NCI-H2227 (cell line): ENCODE data around the gene PRDM16.

Source experiments
- DNase-seq: peaks from one replicate; lab custom pipeline; 2025; ENCODE audit not compliant: unreplicated experiment; lab: John Stamatoyannopoulos, UW

Gene PRDM16

DNA sequence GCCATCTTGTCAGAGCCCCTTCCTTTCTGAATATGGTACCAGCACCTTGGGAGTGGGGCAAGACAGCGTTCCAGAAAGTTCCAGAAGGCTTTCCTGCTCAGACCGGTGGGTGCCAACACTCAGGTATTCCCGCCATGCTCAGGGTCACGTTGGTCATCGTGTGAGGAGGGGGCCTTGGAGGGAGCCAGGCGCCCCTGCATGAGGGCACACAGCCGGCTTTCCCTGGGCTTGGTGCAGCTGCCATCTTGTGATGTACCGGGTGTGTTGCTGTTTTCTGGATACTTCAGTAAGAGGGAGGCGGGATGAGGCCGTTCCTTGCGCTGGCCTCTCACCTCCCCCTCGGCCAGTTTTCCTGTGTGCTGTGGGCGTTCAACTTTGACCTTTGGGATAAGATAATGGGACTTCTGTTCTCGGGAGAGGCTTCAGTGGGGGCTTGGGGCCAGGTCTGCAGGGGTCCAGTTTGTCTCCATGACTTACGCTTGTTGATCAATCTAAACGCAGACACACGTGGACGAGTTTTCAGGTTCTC, 69.7 kb downstream of the PRDM16 start:
- DNase-seq = no peak

DNA sequence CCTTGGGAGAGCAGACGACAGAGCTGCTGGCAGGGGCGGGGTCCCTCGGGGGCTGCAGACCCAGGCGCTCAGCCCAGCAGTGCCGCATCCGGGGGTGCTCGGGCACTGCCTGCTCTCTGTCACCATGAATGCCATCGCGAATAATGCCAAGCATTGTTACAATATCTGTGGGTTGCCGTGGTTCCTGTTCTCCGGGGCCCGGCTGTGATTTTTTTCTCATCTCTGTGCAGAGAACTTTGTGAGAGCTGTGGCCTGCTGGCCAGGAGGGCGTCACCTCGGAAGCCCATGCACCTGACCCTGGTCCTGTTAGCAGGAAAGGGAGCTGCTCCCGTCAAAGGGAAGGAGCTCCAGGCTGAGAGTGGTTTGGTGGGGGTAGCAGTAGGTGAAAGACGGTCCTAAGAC, 70.4 kb downstream of the PRDM16 start:
- DNase-seq = no peak

DNA sequence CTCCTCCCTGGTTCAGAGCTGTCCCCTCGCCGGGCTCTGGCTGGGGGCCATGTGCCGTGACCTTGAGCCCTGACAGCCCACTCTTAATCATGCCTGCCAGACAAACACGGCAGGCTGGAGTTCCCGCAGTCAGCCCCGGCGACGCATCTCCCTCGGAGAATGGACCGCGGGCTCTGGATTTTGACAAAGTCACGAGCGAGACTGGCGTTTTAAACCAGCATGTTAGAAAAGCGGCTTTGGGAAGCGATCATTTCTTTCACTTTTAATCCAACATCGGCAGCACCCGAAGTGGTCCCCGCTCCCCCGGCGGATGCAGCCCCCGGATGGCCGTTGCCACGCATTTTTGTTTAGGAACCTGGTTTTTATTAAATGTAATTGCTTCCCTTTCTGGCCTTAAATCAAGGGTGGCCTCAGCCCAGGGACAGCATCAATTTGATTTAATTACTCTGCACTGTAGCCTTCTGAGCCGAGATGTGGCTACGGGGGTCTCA, 70.9 kb downstream of the PRDM16 start:
- no peak for DNase-seq

DNA sequence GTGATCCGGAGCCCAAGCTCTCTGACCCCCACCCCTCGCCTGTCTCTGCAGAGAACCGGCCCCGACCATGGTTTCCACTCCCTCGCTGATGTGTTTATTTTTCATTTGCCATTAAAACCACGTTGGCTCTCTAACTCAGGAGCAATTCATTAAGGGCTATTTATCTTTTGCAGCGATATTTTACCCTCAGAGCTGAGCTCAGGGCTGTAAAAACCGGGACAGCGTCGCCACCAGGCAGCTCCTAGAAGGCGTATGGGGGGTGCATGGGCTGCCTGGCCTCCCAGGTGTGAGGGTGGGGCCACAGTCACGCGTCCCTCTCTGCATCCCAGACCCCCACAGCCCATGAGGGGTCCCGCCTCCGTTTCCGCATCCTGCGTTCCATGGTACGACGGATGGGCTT, 71.4 kb downstream of the PRDM16 start:
- no peak for DNase-seq

DNA sequence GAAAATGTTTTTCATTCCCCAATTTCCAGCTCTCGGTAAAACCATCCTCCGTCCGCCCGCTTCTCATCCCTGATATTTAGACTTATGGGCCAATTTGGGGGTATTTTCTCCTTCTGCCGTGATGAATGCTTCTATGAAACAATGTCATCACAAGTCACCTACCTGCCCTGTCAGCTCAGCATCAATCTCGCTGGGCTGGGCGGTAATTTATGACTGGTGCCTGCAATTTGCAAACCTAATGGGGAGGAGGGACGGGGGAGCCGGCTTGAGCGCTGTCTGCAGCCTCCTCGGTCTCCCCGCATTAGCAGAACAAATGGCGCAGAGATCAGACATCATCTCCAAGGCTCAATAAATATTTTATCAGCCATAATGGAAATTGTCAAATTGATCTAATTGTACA, 72.1 kb downstream of the PRDM16 start:
- no peak for DNase-seq

DNA sequence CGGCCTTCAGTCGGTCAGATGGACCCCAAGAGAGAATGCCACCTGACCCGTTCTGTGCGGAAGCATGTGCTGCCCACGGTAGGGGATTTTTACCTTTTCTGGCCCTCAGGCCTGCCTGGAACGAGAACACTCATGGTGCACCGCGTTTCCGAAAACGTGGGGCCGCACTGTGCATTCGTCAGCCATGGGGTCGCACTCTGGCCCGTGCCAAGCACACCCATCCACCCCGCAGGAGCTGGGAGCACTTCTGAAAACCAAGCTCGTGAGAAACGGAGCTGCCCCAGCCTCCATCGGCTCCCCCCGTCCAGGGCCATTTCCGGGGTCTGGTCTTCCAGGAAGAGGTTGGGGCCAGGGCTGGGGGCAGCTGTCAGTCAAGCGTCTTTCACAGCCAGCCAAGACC, 72.8 kb downstream of the PRDM16 start:
- no peak for DNase-seq

DNA sequence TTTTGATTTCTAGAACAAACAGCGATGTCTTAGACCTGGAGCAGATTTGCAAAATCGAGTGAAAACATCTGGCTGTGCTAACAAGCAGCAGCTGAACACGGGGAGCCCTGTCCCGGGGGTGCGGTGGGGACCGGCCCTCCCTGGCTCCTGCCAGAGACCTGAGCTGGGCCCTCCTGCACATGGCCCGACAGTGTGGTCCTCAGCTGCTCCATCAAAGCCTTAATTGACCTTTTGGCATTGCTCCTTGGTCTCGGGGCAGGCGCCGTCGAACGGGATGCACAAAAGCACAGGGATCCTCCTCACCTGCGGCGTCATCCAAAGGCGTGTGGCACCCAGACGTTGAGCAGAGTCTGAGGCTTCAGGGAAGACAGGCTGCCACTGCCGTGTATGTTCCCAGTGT, 73.2 kb downstream of the PRDM16 start:
- no peak for DNase-seq

DNA sequence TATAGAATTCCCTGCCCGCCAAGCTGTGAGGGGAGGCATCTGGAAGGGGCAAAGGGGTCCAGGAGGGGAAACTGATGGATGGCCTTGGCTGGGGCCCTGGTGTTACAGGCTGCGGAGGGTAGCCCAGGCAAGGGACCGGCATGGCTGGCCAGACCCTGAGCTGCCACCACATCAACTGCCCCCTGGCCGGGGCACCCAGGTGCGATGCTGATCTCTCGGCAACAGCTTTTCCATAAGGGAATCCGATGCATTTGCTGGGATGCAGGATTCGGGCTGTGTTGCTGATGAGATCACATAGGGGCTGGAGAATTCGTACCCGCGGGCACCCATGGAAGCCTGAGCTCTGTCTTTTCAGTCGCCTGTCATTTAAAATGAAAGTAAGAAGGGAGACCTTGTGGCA, 73.7 kb downstream of the PRDM16 start:
- DNase-seq = no peak

DNA sequence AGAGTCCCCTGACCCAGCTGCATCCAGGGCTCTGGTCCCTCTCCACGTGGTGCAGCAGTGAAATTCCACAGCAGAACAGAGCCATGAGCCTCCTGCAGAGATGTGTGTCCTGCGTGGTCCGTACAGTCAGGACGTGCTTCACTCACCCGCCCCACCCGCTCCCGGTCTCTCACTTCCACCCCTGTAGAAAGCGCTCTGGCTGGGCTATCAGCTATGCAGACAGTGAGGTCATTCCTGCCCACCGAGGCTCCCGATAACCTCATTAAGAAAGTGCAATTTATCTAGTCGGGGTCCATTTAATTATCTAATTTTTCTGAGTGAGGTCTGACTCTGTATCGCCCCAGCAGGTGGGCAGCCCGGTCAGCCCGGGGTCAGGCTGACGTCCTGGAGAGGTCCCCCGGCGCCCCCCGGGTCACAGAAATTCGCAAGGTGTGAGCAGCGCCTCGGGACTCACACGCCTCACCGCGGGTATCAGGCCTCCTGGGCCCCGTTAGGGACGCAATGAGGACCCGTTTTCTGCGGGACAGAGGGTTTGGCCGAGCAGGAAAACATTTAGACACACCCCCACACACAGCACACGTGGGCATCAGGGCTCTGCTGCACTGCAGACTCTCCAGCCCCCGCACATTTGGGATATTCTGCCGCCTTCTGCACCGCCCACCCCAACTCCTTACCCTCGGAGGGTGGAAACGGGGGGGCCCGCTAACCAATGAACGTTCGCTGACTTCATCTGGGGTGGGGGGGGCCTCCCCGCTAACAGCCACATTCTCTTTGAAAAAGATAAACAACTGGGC, 76.7 kb downstream of the PRDM16 start:
- DNase-seq = no peak

DNA sequence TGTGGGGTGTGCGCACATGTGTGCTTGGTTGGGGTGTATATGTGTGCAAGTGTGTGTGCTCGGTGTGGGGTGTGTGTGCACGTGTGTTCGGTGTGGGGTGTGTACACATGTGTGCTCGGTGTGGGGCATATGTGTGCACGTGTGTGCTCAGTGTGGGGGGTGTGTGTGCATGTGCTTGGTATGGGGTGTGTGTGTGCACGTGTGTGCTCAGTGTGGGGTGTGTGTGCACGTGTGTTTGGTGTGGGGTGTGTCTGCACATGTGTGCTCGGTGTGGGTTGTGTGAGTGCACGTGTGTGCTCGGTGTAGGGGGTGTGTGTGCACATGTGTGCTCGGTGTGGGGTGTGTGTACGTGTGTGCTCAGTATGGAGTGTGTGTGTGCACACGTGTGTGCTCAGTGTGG, 77.5 kb downstream of the PRDM16 start:
- no peak for DNase-seq

DNA sequence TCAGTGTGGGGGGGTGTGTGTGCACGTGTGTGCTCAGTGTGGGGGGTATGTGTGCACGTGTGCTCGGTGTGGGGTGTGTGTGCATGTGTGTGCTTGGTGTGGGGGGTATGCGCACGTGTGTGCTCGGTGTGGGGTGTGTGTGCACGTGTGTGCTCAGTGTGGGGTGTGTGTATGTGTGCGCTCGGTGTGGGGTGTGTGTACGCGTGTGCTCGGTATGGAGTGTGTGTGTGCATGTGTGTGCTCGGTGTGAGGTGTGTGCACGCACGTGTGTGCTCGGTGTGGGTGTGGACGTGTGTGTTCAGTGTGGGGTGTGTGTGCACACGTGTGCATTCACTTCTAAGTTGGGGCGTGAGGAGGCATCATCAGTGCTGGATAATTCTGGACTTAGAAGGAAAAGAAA, 77.9 kb downstream of the PRDM16 start:
- DNase-seq = no peak

DNA sequence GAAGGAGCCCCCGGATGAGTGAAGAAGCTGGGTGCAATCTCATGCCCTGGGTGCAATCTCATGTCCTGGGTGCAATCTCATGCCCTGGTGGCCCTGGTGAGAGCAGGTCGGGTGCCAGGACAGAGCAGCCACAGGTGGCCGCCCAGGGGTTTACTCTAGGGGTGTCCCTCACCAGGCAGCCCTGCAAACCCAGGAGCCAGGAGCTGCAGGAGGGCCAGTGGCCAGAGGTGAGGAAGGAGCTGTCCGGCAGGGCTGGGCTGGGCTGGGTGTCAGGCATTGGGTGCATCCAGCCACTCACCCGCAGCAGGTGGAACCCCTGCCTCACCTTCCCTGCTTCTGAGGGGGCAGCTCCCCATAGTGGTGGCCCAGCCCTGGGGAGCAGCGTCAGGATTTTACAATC, 79.2 kb downstream of the PRDM16 start:
- no peak for DNase-seq

DNA sequence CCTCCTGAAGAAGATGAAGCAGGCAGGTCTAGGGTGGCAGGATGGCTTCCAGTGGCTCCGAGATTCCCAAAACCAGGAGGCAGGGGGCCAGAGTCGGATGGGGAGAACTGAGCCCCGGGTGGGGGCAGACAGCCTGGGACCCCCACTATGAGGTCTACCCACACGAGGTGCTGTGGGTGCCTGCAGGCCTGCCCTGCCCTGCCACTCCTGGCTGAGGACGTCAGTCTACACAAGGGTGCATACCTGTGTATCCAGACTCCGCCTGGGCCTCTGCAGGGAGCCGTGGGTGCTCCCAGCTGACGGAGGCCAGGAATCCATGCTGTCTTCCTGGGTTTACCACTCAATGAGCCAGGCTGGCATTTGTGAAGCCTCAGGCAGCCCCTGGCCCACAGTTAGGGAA, 80.3 kb downstream of the PRDM16 start:
- no peak for DNase-seq

DNA sequence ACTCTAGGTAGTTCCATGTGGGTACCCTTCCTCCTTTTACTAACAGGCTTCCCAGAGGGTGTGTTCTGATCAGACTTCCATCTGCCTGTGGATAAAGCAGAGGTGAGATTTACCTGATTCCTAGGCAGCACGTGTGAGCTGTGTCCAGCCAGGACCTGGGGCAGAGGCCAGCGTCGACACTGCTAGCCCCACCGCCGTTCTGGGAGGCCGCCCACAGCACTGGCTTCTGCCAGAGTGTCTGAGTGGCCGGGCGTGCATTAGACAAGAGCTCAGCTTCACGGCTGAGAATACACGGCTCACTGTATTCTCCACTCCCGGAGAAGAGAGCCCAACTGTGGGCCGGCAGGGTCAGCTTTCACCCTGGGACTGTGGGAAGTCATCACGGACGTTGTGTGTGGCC, 82.5 kb downstream of the PRDM16 start:
- no peak for DNase-seq

DNA sequence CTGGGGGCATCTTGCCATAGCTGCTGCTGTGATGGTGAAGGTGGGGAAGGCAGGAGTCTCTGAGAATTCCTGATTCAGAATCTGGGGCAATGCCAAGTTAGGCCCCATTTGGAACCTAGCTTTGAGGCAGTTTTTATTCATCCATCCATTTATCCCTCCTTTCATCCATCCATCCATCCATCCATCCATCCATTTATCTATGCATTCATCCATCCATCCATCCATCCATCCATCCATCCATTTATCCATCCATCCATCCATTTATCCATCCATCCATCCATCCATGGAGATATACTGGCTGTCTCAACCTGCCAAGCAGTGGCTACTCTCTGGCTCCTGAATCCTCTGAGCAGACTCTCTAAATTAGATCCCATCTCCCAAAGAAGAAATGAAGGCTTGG, 83.1 kb downstream of the PRDM16 start:
- DNase-seq = no peak

DNA sequence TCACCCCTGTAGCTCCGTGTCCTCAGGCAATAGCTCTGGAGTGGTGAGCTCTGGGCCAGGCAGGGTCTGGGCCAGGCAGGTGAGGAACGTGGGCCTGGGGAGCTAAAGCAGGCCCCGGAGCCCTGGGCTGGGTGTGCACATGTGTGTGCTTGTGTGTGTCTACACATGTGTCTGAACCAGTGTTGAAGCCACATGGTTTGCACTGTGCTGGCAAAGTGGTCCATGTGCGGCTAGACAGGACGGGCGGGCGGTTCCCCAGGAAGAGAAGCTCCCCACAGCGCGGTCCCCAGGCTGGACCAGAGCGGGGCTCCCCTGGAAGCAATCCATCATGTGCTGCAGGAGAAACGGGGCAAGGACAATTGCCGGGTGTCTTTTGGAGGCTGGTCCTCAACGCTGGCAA, 84.2 kb downstream of the PRDM16 start:
- DNase-seq = no peak

DNA sequence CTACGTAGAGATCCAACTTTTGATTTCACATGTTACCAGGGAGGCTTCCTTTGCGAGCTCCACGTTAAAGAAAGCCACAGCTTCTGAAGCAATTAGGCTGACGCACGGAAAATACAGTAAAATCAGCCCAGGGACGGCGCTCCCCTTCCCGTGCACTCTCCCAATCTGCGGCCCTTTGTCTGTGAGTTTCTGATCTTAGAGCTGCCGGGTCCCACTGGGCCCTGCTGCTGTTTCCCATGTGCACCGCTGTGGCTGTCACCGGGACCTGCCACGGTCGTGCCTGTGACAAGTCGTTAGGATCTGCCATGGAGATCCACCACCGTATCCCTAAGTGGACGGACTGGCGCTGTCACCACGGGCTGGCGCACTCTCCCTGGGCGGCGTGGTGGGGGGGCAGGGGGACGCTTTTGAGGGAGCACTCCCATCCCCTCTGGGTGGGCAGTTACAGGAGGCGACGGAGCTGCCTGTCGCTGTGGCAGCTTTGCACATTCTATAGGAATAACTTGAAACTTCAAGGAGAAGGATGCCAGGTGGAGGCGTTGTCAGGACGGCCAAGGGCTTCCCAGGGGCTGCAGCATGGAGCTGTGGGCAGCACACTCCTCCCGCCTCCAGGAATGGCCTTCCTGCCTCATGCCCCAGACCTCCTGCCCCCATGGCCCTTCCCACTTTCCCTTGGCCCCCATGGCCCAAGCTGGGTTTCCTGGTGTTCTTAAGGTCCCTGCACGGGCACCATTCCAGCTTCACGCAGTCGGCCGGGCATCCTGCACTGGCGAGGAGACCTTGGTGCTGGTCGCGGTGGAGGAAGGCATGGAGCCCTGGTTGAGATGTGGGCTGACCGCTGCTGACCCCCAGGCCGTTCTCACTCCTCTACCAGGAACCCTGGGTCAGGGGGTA, 85.1 kb downstream of the PRDM16 start:
- DNase-seq = no peak

DNA sequence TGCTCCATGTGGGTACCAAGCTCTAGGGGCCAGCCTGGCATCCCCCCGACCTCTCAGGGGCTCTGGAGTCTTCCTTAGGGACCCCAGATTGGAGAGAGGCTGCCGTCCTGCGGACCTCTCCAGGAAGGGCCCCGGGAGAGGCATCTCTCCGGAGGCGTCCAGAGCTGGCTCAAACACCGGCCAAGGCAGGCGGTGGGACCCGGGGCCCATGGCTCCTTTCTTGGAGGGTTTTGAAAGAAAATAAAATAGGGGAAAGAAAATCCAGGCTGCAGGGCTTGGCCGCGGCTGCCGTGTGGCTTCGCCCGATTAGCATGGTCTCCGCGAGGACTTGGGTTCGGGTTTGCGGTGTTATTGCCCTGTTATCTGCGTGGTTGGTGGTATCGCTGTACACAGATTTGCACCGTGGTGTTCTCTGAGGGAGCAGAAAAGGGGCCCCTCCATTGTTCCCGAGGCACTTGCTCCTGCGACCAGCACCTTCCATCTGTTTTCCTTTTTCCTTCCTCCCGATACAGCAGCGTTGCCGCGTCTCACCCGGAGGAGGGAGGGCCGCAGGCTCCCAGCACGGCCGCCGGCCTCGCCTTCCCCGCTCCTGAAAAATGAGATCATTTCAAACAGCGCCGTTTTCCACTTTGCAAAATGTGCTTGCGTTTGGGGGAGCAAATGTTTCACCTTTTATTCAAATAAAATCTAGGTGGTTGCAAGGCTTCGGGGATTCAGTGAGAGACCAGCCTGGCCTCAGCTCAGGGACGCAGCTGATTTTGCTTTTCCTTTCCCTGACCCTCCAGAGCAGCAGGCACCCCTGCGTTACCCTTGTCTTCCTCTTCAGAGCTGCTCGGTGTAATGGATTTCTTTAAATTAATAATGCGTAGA, 86.3 kb downstream of the PRDM16 start:
- no peak for DNase-seq

DNA sequence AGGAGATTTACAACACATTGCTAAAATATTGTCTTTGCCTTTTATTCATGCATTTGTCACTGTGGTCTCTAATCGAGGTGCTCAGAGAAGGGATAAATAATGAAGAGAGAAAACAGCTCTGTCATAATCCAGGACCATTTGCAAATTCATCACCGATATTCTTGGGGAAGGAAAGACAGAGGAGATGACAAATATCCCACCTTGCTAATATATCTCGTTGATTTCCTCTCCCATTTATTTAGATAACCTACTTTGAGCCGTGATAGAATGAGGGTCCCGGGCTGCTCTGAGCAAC, 86.9 kb downstream of the PRDM16 start:
- DNase-seq = no peak

DNA sequence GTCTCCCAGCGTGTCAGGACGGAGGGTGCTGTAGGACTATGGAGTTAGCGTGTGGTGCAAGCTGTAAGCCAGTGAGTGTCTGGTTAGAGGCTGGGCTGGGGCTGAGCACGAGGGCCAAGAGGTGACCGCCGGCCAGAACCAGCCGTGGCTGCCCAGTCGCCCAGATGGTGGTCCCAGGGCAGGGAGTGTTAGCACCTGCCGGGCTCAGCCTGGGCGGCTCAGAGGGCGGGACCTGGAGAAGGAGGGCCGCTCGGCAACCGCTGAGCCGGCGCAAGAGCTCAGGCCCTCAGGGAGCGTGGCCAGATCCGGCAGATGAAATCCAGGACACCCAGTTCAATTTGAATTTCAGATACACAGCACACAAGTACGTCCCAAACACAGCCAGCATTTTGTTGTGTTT, 87.9 kb downstream of the PRDM16 start:
- DNase-seq = no peak

DNA sequence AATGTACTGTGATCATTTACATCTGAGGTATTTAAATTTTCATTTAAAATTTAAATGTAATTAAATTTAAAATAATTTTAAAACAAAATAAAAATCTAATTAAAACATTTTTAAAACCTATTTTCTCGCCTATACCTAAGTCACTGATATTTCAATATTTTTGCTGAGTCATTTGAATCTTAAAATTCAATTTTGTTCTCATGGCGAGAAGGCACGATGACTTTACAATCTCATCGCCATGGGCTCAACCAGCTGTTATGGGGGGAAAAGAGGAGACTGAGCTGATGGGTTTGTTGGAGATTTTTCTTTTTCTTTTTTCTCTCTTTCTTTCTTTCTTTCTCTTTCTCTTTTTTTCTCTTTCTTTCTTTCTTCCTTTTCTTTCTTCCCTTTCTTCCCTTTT, 89.3 kb downstream of the PRDM16 start:
- DNase-seq = no peak
